VCaP (cell line): ENCODE data around the gene COL27A1.

Experiments used
- H3K27ac ChIP-seq: fragments of 450-650 bp; 2 replicates; pipeline ENCODE4 v1.5.1; 2017
- CTCF ChIP-seq: fragments of 450-650 bp; conservative IDR thresholded peaks from 2 replicates; pipeline ENCODE4 v1.5.1; 2017; ENCODE audit warnings: mild to moderate bottlenecking, moderate library complexity

Gene COL27A1

GRCh38 chr9:114341152-114341830, 186.0 kb downstream of the COL27A1 start:
- H3K27ac ChIP-seq: no peak overlapping the region
- TF ChIP-seq CTCF: no peak

GRCh38 chr9:114341991-114342390, 186.7 kb downstream of the COL27A1 start:
- TF ChIP-seq CTCF: no peak
- no peak overlapping the region for H3K27ac ChIP-seq

GRCh38 chr9:114342755-114343440, 187.6 kb downstream of the COL27A1 start:
- H3K27ac ChIP-seq: no peak overlapping the region
- no peak for TF ChIP-seq CTCF

- peak overlapping the region; percentile 28; the same call in 1 of the 2 replicates for H3K27ac ChIP-seq
- TF ChIP-seq CTCF: no peak
Measured at GRCh38 chr9:114343471-114344187, 188.3 kb downstream of the COL27A1 start.

GRCh38 chr9:114344188-114344566, 188.8 kb downstream of the COL27A1 start:
- peak overlapping the region; percentile 28; the same call in 1 of the 2 replicates for H3K27ac ChIP-seq
- TF ChIP-seq CTCF: no peak

GRCh38 chr9:114344692-114345091, 189.4 kb downstream of the COL27A1 start:
- no peak for TF ChIP-seq CTCF
- peak overlapping the region; percentile 28; the same call in 1 of the 2 replicates for H3K27ac ChIP-seq

GRCh38 chr9:114345493-114346065, 190.2 kb downstream of the COL27A1 start:
- no peak overlapping the region for H3K27ac ChIP-seq
- no peak for TF ChIP-seq CTCF
